ENCODE measurements around the gene LCN12.

- TF ChIP-seq CTCF (IDR thresholded peaks at IDR 0.05) (no peak), POLR2AphosphoS5 (IDR thresholded peaks at IDR 0.05) (no peak)
These were observed 9.2 kb upstream of the LCN12 start for GRCh38 chr9:136942881-136943230.
